HEK293 (cell line): ENCODE data around the gene DEF6.
A peak's percentile ranks its signal among the peaks of the same experiment; 100 is the strongest.

Source experiments
- CTCF ChIA-PET: fragments of 350-600 bp; formaldehyde crosslinking; extraction: SDS; loops from one replicate; lab custom pipeline; 2021; ENCODE audit warnings: antibody characterized with exemption; lab: Yijun Ruan, JAX
- POLR2A ChIA-PET: fragments of 300-600 bp; formaldehyde crosslinking; extraction: SDS; loops from one replicate; lab custom pipeline; 2020; ENCODE audit warnings: antibody characterized with exemption, inconsistent platforms; lab: Yijun Ruan, JAX
- H3K27ac ChIP-seq: fragments of 200-500 bp; sonication (Bioruptor generic); 2 replicates; pipeline ENCODE4 v1.5.1; 2014; ENCODE audit warnings: low read depth, low read length, control low read depth, inconsistent platforms; ENCODE audit errors: extremely low read depth
- H3K36me3 ChIP-seq, 2 experiments: fragments of 200-500 bp in 1 of 2; sonication (Bioruptor generic) in 1 of 2; 1 replicate in 1 of 2; 2 replicates in 1 of 2; pipeline ENCODE4 v1.5.1; 2014 to 2017; ENCODE audit warnings: inconsistent platforms in 2 of 2, low read length in 2 of 2; ENCODE audit not compliant: control insufficient read depth in 2 of 2, insufficient read depth in 1 of 2
- H3K4me1 ChIP-seq: fragments of 200-500 bp; sonication (Bioruptor generic); 2 replicates; pipeline ENCODE4 v1.5.1; 2014; ENCODE audit warnings: mild to moderate bottlenecking, low read length, inconsistent platforms; ENCODE audit not compliant: control insufficient read depth, insufficient read depth
- H3K4me3 ChIP-seq: 2 replicates; pipeline ENCODE4 v1.5.1; 2011; ENCODE audit warnings: low read depth, mild to moderate bottlenecking, control low read depth, low read length, moderate library complexity
- H3K9me3 ChIP-seq: fragments of 200-500 bp; sonication (Bioruptor generic); 2 replicates; pipeline ENCODE4 v1.5.1; 2014; ENCODE audit warnings: low read depth, low read length, inconsistent platforms; ENCODE audit not compliant: control insufficient read depth, insufficient read depth
- EGR2 ChIP-seq: fragments of 450-650 bp; formaldehyde crosslinking; IDR thresholded peaks from 2 replicates; pipeline ENCODE4 v1.5.1; 2016; ENCODE audit warnings: low read depth, missing biosample characterization, missing genetic modification characterization
- GLIS1 ChIP-seq: fragments of 450-650 bp; formaldehyde crosslinking; IDR thresholded peaks from 2 replicates; pipeline ENCODE4 v1.5.1; 2016; ENCODE audit warnings: missing biosample characterization, missing genetic modification characterization
- REST ChIP-seq: fragments of 450-650 bp; formaldehyde crosslinking; IDR thresholded peaks from 2 replicates; pipeline ENCODE4 v1.5.1; 2016; ENCODE audit warnings: missing biosample characterization, missing genetic modification characterization
- SP2 ChIP-seq: fragments of 450-650 bp; formaldehyde crosslinking; IDR thresholded peaks from 2 replicates; pipeline ENCODE4 v1.5.1; 2016; ENCODE audit warnings: missing biosample characterization, missing genetic modification characterization
- TRIM28 ChIP-seq: IDR thresholded peaks from 2 replicates; pipeline ENCODE4 v1.6.1; 2011; ENCODE audit warnings: low read length, control low read depth, borderline replicate concordance
- ZNF112 ChIP-seq: fragments of 450-650 bp; formaldehyde crosslinking; IDR thresholded peaks from 2 replicates; pipeline ENCODE4 v1.5.0; 2017; ENCODE audit warnings: missing biosample characterization, missing genetic modification characterization
- ZNF133 ChIP-seq: fragments of 450-650 bp; formaldehyde crosslinking; IDR thresholded peaks from 2 replicates; pipeline ENCODE4 v1.5.1; 2016; ENCODE audit warnings: missing biosample characterization, missing genetic modification characterization
- ZNF2 ChIP-seq: fragments of 450-650 bp; formaldehyde crosslinking; IDR thresholded peaks from 2 replicates; pipeline ENCODE4 v1.5.1; 2016; ENCODE audit warnings: missing biosample characterization, missing genetic modification characterization
- ZNF221 ChIP-seq: fragments of 450-650 bp; formaldehyde crosslinking; IDR thresholded peaks from 2 replicates; pipeline ENCODE4 v1.5.1; 2017; ENCODE audit warnings: missing biosample characterization, missing genetic modification characterization, borderline replicate concordance
- ZNF48 ChIP-seq: fragments of 450-650 bp; formaldehyde crosslinking; IDR thresholded peaks from 2 replicates; pipeline ENCODE4 v1.5.1; 2016; ENCODE audit warnings: missing biosample characterization, missing genetic modification characterization
- ZNF501 ChIP-seq: fragments of 450-650 bp; formaldehyde crosslinking; IDR thresholded peaks from 2 replicates; pipeline ENCODE4 v1.5.1; 2016; ENCODE audit warnings: missing biosample characterization, missing genetic modification characterization
- ZNF529 ChIP-seq: fragments of 450-650 bp; formaldehyde crosslinking; IDR thresholded peaks from 2 replicates; pipeline ENCODE4 v1.5.1; 2017; ENCODE audit warnings: missing genetic modification characterization, missing biosample characterization; ENCODE audit not compliant: insufficient replicate concordance
- ZNF530 ChIP-seq: fragments of 450-650 bp; formaldehyde crosslinking; IDR thresholded peaks from 2 replicates; pipeline ENCODE4 v1.5.1; 2016; ENCODE audit warnings: low read depth, missing biosample characterization, missing genetic modification characterization
- ZNF580 ChIP-seq: fragments of 450-650 bp; formaldehyde crosslinking; IDR thresholded peaks from 2 replicates; pipeline ENCODE4 v1.5.1; 2016; ENCODE audit warnings: missing biosample characterization, missing genetic modification characterization
- ZNF692 ChIP-seq: fragments of 450-650 bp; formaldehyde crosslinking; IDR thresholded peaks from 2 replicates; pipeline ENCODE4 v1.5.1; 2016; ENCODE audit warnings: missing biosample characterization, missing genetic modification characterization
- ZNF701 ChIP-seq: fragments of 450-650 bp; formaldehyde crosslinking; IDR thresholded peaks from 2 replicates; pipeline ENCODE4 v1.5.1; 2016; ENCODE audit warnings: missing biosample characterization, missing genetic modification characterization
- ZSCAN4 ChIP-seq: fragments of 450-650 bp; formaldehyde crosslinking; IDR thresholded peaks from 2 replicates; pipeline ENCODE4 v1.5.1; 2017; ENCODE audit warnings: missing biosample characterization, missing genetic modification characterization

The DEF6 gene

GRCh38 chr6:35294308-35294945, 3.2 kb upstream of the DEF6 start (continued):
- TF ChIP-seq REST (tag by site-specific recombination) (no peak), ZNF133 (tag by site-specific recombination) (no peak), ZSCAN4 (tag by site-specific recombination) (no peak), ZNF2 (tag by site-specific recombination) (peak; percentile 100), ZNF221 (tag by site-specific recombination) (no peak), ZNF580 (no peak), ZNF529 (tag by site-specific recombination) (no peak), EGR2 (tag by site-specific recombination) (no peak), ZNF501 (no peak), GLIS1 (tag by site-specific recombination) (no peak), ZNF48 (tag by site-specific recombination) (no peak), SP2 (tag by site-specific recombination) (no peak), ZNF112 (tag by site-specific recombination) (no peak), TRIM28 (no peak)

GRCh38 chr6:35295036-35295435, 2.6 kb upstream of the DEF6 start:
- no peak for TF ChIP-seq ZNF701 (tag by site-specific recombination)
- TF ChIP-seq ZNF692 (tag by site-specific recombination), result no peak
- TF ChIP-seq ZNF530 (tag by site-specific recombination), result no peak
- TF ChIP-seq, all 188 proteins: peak for 0
- CTCF ChIA-PET, result interaction anchor here (0.6 to 5.9 kb wide), 14 partner anchors 9 to 441 kb away, joined by 3 to 74 read pairs (median 6); partner anchors contain the start of genes FANCE and RPL10A

More at GRCh38 chr6:35295036-35295435, 2.6 kb upstream of the DEF6 start:
- peaks cover 0 to 54% of the 10 kb centered on the region in 2 experiments; a peak in 2 of 3 replicates for H3K36me3 ChIP-seq
- no peaks in the 10 kb centered on the region for H3K4me1 ChIP-seq
- no peak overlapping the region for H3K4me3 ChIP-seq
- no peaks in the 10 kb centered on the region for H3K9me3 ChIP-seq
- POLR2A ChIA-PET, result interaction anchor here (1.6 kb wide), 1 partner anchor 23 kb away, joined by 8 read pairs; no protein-coding TSS in a partner anchor
- no peak overlapping the region for H3K27ac ChIP-seq
